ENCODE data around the gene PLPP3.

Gene PLPP3

DNA sequence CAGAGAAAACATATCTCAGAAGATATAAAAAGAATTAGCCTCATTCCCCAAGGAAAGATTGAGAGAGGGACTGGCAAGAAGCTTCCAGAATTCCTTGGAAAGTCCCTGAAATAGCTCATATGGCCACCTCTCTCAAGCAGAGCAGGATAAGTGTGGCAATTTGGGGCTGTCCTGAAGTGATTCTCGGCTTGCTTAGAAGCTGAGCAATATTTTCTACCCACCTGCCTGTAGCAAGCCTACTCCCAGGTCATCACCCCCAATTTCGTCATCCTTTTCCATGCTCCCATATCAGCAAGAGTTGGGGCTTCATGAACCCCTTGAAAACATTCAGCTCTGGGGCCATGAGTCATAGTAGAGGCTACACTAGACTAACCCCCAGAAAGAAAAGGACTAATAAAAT is 131.5 kb downstream of the PLPP3 start:
- POLR2A ChIA-PET = no interaction called here
- Histone ChIP-seq H3K27ac (ENCODE audit: insufficient read depth in 1 of 2, low read depth in 1 of 2, low read length in 2 of 2, poor library complexity in 1 of 2, severe bottlenecking in 2 of 2) (no peak overlapping the region), H3K27me3 (replicated peaks in 2 of 5; ENCODE audit: control insufficient read depth in 4 of 5, insufficient read depth in 5 of 5, low read length in 4 of 5) (no peaks in the 10 kb centered on the region), H3K9me3 (ENCODE audit: control extremely low read depth in 1 of 5, control insufficient read depth in 4 of 5, insufficient read depth in 2 of 5, low read depth in 1 of 5, low read length in 4 of 5) (no peaks in the 10 kb centered on the region), H3K4me1 (ENCODE audit: control extremely low read depth in 1 of 4, control insufficient read depth in 4 of 4, insufficient read depth in 4 of 4, low read length in 3 of 4) (no peaks in the 10 kb centered on the region), H3K36me3 (ENCODE audit: control insufficient read depth in 4 of 4, insufficient read depth in 4 of 4, low read length in 3 of 4) (no peaks in the 10 kb centered on the region), H3K4me3 (ENCODE audit: control insufficient read depth in 1 of 7, extremely low read depth in 1 of 7, insufficient read depth in 4 of 7, low read depth in 2 of 7, low read length in 6 of 7) (no peak overlapping the region)
- CTCF ChIA-PET = no interaction called here
- WGBS (ENCODE audit: insufficient coverage) = 100% methylated on average over 1 of the region's 2 CpGs
- no peak for DNase-seq

DNA sequence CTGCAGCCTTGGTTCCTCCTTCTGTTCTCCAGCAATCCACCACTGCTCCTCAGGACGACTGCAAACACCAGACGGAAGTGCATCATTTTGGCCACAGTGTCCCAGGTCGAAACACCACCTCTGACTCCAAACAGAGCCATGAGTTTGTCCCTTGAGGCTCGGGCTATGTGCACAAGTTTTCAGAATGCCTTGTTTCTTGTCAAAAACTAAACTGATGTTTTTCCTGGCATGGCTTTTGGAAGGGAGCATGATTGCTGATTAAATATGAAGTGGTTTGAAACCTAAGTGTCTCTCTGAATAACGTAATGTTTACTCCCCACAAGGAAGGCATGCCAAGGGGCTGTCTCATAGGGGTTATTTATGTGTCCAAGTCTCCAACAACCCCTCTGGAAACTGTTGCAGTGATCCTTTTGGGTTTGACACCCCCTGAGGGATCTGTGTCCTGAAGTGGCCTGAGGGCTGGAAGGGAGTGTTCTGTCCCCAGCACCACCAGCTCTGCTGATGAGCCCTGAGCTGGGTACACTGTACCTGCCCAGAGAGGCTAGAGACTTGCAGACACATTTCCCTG is 132.7 kb downstream of the PLPP3 start:
- POLR2A ChIA-PET = no interaction called here

DNA sequence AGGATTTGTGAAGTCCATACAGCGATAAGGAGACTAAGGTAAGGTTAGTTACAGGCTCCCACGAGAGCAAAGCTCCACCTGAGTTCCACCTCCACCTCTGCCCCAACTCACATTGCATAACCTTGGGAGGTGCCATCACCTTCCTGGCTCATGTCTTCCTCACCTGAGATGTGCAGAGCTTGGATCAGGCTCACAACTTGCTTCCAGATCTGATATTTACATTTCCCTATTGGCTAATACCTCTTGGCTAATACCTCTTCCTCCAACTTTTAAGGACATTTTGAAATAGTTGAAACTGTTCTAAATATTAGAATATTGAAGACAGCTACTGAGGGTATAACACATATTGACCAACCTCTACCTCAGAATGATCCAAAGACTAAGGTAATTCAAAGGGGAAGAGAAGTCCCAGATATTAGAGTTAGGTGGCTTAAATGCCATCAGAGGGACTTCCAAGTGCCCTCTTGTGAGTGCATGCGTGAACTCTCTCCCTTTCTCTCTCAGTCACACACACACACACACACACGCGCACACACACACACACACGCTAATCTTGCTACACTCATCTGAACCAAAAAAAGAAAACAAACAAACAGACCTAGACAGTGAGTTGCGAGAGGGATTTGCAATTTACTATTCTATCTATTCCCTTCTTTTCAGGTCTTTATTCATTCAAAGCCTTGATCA is 134.3 kb downstream of the PLPP3 start:
- WGBS (ENCODE audit: insufficient coverage) = 76% methylated on average over 5 of the region's 7 CpGs
- ChIA-PET POLR2A (no interaction called here), CTCF (no interaction called here)
- Histone ChIP-seq H3K4me1 (ENCODE audit: control extremely low read depth in 1 of 4, control insufficient read depth in 4 of 4, insufficient read depth in 4 of 4, low read length in 3 of 4) (no peaks in the 10 kb centered on the region), H3K4me3 (ENCODE audit: control insufficient read depth in 1 of 7, extremely low read depth in 1 of 7, insufficient read depth in 4 of 7, low read depth in 2 of 7, low read length in 6 of 7) (no peak overlapping the region), H3K27ac (ENCODE audit: insufficient read depth in 1 of 2, low read depth in 1 of 2, low read length in 2 of 2, poor library complexity in 1 of 2, severe bottlenecking in 2 of 2) (no peak overlapping the region), H3K36me3 (ENCODE audit: control insufficient read depth in 4 of 4, insufficient read depth in 4 of 4, low read length in 3 of 4) (no peaks in the 10 kb centered on the region), H3K27me3 (replicated peaks in 2 of 5; ENCODE audit: control insufficient read depth in 4 of 5, insufficient read depth in 5 of 5, low read length in 4 of 5) (no peaks in the 10 kb centered on the region), H3K9me3 (ENCODE audit: control extremely low read depth in 1 of 5, control insufficient read depth in 4 of 5, insufficient read depth in 2 of 5, low read depth in 1 of 5, low read length in 4 of 5) (no peaks in the 10 kb centered on the region)
- no peak for DNase-seq

More for the DNA sequence above, 132.7 kb downstream of the PLPP3 start:
- DNase-seq = no peak
- CTCF ChIA-PET = no interaction called here
- no peak overlapping the region for H3K27ac ChIP-seq (ENCODE audit: insufficient read depth in 1 of 2, low read depth in 1 of 2, low read length in 2 of 2, poor library complexity in 1 of 2, severe bottlenecking in 2 of 2)
- no peaks in the 10 kb centered on the region for H3K36me3 ChIP-seq (ENCODE audit: control insufficient read depth in 4 of 4, insufficient read depth in 4 of 4, low read length in 3 of 4)
- H3K9me3 ChIP-seq (ENCODE audit: control extremely low read depth in 1 of 5, control insufficient read depth in 4 of 5, insufficient read depth in 2 of 5, low read depth in 1 of 5, low read length in 4 of 5) = no peaks in the 10 kb centered on the region
- 85% methylated on average over 5 of the region's 5 CpGs for WGBS (ENCODE audit: insufficient coverage)
- H3K4me1 ChIP-seq (ENCODE audit: control extremely low read depth in 1 of 4, control insufficient read depth in 4 of 4, insufficient read depth in 4 of 4, low read length in 3 of 4) = no peaks in the 10 kb centered on the region
- H3K27me3 ChIP-seq (replicated peaks in 2 of 5; ENCODE audit: control insufficient read depth in 4 of 5, insufficient read depth in 5 of 5, low read length in 4 of 5) = no peaks in the 10 kb centered on the region
- no peak overlapping the region for H3K4me3 ChIP-seq (ENCODE audit: control insufficient read depth in 1 of 7, extremely low read depth in 1 of 7, insufficient read depth in 4 of 7, low read depth in 2 of 7, low read length in 6 of 7)

All from common myeloid progenitor, CD34-positive (primary cell).